Loucy (cell line): ENCODE measurements around the gene SLC22A31.

Experiments
- H2AFZ ChIP-seq: fragments of 200-600 bp; sonication (generic); 2 replicates; pipeline ENCODE4 v1.6.0; 2016; ENCODE audit warnings: antibody characterized with exemption, mild to moderate bottlenecking, low read length, moderate library complexity
- H3F3A ChIP-seq: fragments of 200-600 bp; 2 replicates; pipeline ENCODE4 v1.6.0; 2016; ENCODE audit warnings: antibody characterized with exemption, low read depth, mild to moderate bottlenecking
- H3K27me3 ChIP-seq: fragments of 200-600 bp; sonication (generic); 2 replicates; pipeline ENCODE4 v1.6.1; 2014; ENCODE audit warnings: low read length, mild to moderate bottlenecking; ENCODE audit not compliant: insufficient read depth, poor library complexity, severe bottlenecking
- H3K36me3 ChIP-seq: fragments of 200-600 bp; sonication (generic); 2 replicates; pipeline ENCODE4 v1.6.1; 2016; ENCODE audit warnings: low read length; ENCODE audit not compliant: insufficient read depth
- H3K4me1 ChIP-seq: fragments of 200-600 bp; sonication (generic); 2 replicates; pipeline ENCODE4 v1.5.1; 2014; ENCODE audit warnings: low read length, mild to moderate bottlenecking; ENCODE audit not compliant: insufficient read depth, poor library complexity, severe bottlenecking
- H3K4me2 ChIP-seq: fragments of 200-600 bp; sonication (generic); 2 replicates; pipeline ENCODE4 v1.6.0; 2014; ENCODE audit warnings: antibody characterized with exemption, low read length, low read depth, mild to moderate bottlenecking; ENCODE audit not compliant: poor library complexity, severe bottlenecking
- H3K4me3 ChIP-seq: fragments of 200-600 bp; sonication (generic); 2 replicates; pipeline ENCODE4 v1.5.1; 2014; ENCODE audit warnings: low read length, mild to moderate bottlenecking, mixed read lengths; ENCODE audit not compliant: poor library complexity, severe bottlenecking
- H3K79me2 ChIP-seq: fragments of 200-600 bp; sonication (generic); 2 replicates; pipeline ENCODE4 v1.6.1; 2014; ENCODE audit warnings: low read length; ENCODE audit not compliant: insufficient read depth
- H3K9ac ChIP-seq: fragments of 200-600 bp; sonication (generic); 2 replicates; pipeline ENCODE4 v1.6.0; 2014; ENCODE audit warnings: mild to moderate bottlenecking, low read depth, low read length, moderate library complexity; ENCODE audit not compliant: poor library complexity, severe bottlenecking
- H3K9me2 ChIP-seq: fragments of 200-600 bp; sonication (generic); replicated peaks from 2 replicates; pipeline ENCODE4 v1.6.1; 2016; ENCODE audit warnings: low read depth, low read length, mixed read lengths
- H3K9me3 ChIP-seq: fragments of 200-600 bp; sonication (generic); 2 replicates; pipeline ENCODE4 v1.6.1; 2014; ENCODE audit warnings: mild to moderate bottlenecking, antibody characterized with exemption, low read length, low read depth; ENCODE audit not compliant: insufficient read depth
- H4K20me1 ChIP-seq: fragments of 200-600 bp; sonication (generic); 2 replicates; pipeline ENCODE4 v1.6.0; 2014; ENCODE audit warnings: antibody characterized with exemption, low read length, mild to moderate bottlenecking; ENCODE audit not compliant: insufficient read depth, poor library complexity, severe bottlenecking
- EZH2phosphoT487 ChIP-seq: fragments of 200-600 bp; IDR thresholded peaks from 2 replicates; pipeline ENCODE4 v1.6.1; 2018; ENCODE audit warnings: antibody characterized with exemption, mild to moderate bottlenecking, moderate library complexity, borderline replicate concordance
- TF ChIP-seq, protein P1 (sequence below): fragments of 200-600 bp; sonication (generic); conservative IDR thresholded peaks from 2 replicates; pipeline ENCODE4 v1.5.1; 2014; ENCODE audit warnings: mild to moderate bottlenecking, antibody characterized with exemption, low read length

Gene SLC22A31

DNA sequence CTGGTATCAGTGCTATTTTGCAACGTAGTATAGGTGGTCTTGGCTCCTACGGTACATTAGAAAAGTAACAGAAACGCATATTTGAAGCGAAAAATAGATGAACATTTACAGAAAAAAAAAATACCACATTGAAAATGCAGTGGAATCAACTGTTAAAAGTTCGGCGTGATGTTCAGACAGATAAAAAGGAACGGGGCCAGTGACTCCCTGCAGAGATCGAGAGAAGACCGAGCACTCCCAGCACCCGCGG lies 16.7 kb upstream of the SLC22A31 start:
- no peaks in the 10 kb centered on the region for H3K27me3 ChIP-seq
- H3K9ac ChIP-seq = peak overlapping the region; percentile 75
- H3K79me2 ChIP-seq = peaks cover 6% of the 10 kb centered on the region; the same call in 1 of the 2 replicates
- no peaks in the 10 kb centered on the region for H3K9me3 ChIP-seq
- H3F3A ChIP-seq = no peaks in the 10 kb centered on the region
- peak overlapping the region; percentile 90 for H2AFZ ChIP-seq
- H3K4me1 ChIP-seq = peaks cover 2% of the 10 kb centered on the region
- TF ChIP-seq, protein P1, sequence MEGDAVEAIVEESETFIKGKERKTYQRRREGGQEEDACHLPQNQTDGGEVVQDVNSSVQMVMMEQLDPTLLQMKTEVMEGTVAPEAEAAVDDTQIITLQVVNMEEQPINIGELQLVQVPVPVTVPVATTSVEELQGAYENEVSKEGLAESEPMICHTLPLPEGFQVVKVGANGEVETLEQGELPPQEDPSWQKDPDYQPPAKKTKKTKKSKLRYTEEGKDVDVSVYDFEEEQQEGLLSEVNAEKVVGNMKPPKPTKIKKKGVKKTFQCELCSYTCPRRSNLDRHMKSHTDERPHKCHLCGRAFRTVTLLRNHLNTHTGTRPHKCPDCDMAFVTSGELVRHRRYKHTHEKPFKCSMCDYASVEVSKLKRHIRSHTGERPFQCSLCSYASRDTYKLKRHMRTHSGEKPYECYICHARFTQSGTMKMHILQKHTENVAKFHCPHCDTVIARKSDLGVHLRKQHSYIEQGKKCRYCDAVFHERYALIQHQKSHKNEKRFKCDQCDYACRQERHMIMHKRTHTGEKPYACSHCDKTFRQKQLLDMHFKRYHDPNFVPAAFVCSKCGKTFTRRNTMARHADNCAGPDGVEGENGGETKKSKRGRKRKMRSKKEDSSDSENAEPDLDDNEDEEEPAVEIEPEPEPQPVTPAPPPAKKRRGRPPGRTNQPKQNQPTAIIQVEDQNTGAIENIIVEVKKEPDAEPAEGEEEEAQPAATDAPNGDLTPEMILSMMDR = no peak
- TF ChIP-seq EZH2phosphoT487 = no peak
- no peaks in the 10 kb centered on the region for H3K36me3 ChIP-seq
- H3K4me2 ChIP-seq = peak overlapping the region; percentile 100
- peak overlapping the region; percentile 75 for H3K4me3 ChIP-seq
- H3K9me2 ChIP-seq = no peaks in the 10 kb centered on the region
- H4K20me1 ChIP-seq = no peaks in the 10 kb centered on the region

DNA sequence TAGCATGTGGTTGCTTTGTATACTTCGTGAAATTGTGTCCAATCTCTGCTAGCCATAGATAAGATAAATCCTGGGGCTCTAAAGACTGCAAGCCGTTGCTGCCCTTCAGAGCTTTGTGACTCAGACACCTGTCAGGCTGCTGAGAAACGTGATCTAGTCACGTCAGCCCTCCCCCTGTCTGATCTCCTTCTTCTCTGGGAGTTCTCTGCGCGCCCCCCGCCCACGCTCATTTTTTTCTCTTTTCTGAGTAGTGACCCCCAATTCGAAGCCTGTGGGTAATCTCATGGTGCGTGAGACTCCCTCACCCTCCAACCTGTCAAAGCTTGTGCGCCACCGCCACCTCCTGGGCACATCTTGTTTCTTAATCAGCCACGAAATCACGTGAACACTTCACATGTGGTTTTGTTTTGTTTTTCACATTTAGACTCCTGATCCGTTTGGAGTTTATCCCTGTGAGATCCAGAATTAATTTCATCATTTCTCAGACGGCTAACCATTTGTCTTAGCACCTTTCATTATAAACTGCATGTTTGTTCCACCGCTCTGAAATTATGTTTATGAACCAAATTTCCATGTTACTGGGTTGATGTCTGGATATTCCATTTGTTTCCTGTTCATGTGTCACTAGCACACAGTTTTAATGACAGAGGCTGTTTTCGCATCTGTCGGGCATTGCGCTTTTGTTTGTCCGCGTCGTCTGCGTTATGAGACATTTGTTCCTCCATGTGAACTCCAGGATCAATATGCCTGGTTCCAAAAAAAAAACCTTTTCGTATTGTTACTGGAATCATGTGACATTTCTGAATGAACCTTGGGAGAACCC lies 16.2 kb upstream of the SLC22A31 start:
- Histone ChIP-seq H3K4me2 (peak overlapping the region; percentile 100), H2AFZ (no peak overlapping the region), H3K4me1 (peaks cover 2% of the 10 kb centered on the region), H3F3A (no peaks in the 10 kb centered on the region), H3K4me3 (peak overlapping the region; percentile 75), H3K9ac (peak overlapping the region; percentile 75), H3K79me2 (peaks cover 6% of the 10 kb centered on the region; the same call in 1 of the 2 replicates), H3K36me3 (no peaks in the 10 kb centered on the region), H4K20me1 (no peaks in the 10 kb centered on the region), H3K27me3 (no peaks in the 10 kb centered on the region), H3K9me2 (no peaks in the 10 kb centered on the region), H3K9me3 (no peaks in the 10 kb centered on the region)
- TF ChIP-seq, protein P1 = peak; percentile 62
- no peak for TF ChIP-seq EZH2phosphoT487

DNA sequence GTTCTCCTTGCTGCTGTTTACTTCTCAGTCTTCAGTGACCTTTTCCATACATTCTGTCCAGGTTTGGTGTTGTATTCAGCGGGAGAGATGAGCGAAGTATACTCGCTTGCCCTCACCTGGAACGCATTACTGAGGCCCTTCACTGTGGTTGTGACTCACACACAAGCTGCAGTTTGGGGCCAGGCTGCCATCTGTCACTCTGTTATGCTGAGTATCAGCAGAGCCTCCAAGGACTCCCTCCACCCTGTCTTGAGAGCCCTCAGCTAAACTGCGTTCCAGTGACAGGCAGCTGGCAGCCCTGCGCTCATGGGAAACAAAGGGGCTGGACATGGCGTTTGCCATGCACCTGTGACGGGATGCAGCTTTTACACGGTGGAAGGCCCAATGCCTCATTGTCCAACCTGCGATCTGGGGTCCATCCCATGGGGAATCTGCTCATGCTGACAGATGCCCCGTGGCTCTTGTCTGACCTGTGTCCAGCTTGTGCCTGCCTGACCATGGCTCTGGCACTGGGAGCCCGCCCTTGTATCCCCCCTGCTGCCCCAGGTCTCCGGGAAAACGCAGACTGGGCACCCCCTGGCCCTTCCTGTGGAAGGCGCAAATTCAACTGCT lies 10.7 kb upstream of the SLC22A31 start:
- H3K36me3 ChIP-seq = no peaks in the 10 kb centered on the region
- no peak overlapping the region for H3K9ac ChIP-seq
- H3K4me1 ChIP-seq = no peaks in the 10 kb centered on the region
- no peaks in the 10 kb centered on the region for H3K79me2 ChIP-seq
- H3K4me3 ChIP-seq = no peak overlapping the region
- H4K20me1 ChIP-seq = no peaks in the 10 kb centered on the region
- no peak overlapping the region for H2AFZ ChIP-seq
- H3K27me3 ChIP-seq = no peaks in the 10 kb centered on the region
- H3K9me3 ChIP-seq = no peaks in the 10 kb centered on the region
- no peak overlapping the region for H3K4me2 ChIP-seq
- no peaks in the 10 kb centered on the region for H3K9me2 ChIP-seq
- H3F3A ChIP-seq = no peaks in the 10 kb centered on the region
- TF ChIP-seq EZH2phosphoT487 = no peak
- TF ChIP-seq, protein P1 = no peak
